Cardiac muscle cell (in vitro differentiated cells and primary cell): ENCODE data around the gene HEXA. TPM values are rescaled to one million over a fixed set of nuclear protein-coding genes. Genes with fewer than 3 reads are reported as not detected.

Experiments used
- DNase-seq, 2 donors: peaks; one replicate each; pipeline versions ENCODE4 v3.0.0 to v3.0.0-alpha.2; 2010 to 2017; ENCODE audit warnings: low read depth in 1 of 2, low spot score in 1 of 2
- H3K27ac ChIP-seq: fragments of 200-600 bp; sonication (generic); 2 replicates; pipeline ENCODE4 v1.5.1; 2016
- H3K27me3 ChIP-seq: fragments of 200-600 bp; sonication (generic); 2 replicates; pipeline ENCODE4 v1.6.0; 2016; ENCODE audit warnings: control low read depth
- H3K36me3 ChIP-seq: fragments of 200-600 bp; sonication (generic); 2 replicates; pipeline ENCODE4 v1.5.1; 2016; ENCODE audit warnings: control low read depth
- H3K4me1 ChIP-seq: fragments of 200-600 bp; sonication (generic); 2 replicates; pipeline ENCODE4 v1.8.1; 2017; ENCODE audit warnings: low read depth, mild to moderate bottlenecking, mixed run types
- H3K4me3 ChIP-seq: fragments of 200-600 bp; sonication (generic); 2 replicates; pipeline ENCODE4 v1.5.1; 2016; ENCODE audit warnings: mild to moderate bottlenecking
- H3K9me3 ChIP-seq: fragments of 200-600 bp; sonication (generic); 2 replicates; pipeline ENCODE4 v1.5.1; 2017; ENCODE audit warnings: low read depth, mild to moderate bottlenecking, control low read depth
- polyA plus RNA-seq: library from polyadenylated mRNA; unstranded; fragments of >200 nt; fragmentation: Nextera tagmentation; extraction: Ambion mirVana; gene quantifications from 2 replicates; pipeline ENCODE4 v1.2.1, GENCODE V29; 2016
- total RNA-seq: library from RNA; depleted of rRNA; stranded (reverse); fragments of >200 nt; gene quantifications from 2 replicates; pipeline ENCODE4 v1.2.3, GENCODE V29; 2016
- TF ChIP-seq, protein P1 (sequence below): IDR thresholded peaks from 2 replicates; pipeline ENCODE4 v1.5.1; 2012; ENCODE audit warnings: low read depth, mild to moderate bottlenecking, low read length

The HEXA gene
- total and polyA plus RNA-seq, 2 experiments from 2014 or later = 63.5 to 108 TPM

DNA sequence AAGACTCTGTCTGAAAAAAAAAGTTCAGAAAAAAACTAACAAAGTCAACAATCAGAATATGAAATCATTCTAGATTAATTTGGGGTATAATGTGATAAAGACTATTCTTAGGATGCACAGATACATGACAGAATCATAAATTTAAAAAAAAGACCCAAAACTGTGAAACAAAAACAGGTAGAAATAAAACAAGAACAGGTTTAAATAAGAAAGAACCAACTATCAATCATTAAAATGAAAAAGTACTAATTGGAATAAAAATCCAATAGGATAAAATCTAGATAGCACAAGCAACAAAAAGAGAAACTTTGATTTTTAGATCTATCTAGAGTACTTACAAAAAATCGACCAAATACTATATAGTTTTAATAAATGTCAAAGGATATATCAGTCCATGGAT, 35.7 kb upstream of the HEXA start:
- TF ChIP-seq, protein P1, sequence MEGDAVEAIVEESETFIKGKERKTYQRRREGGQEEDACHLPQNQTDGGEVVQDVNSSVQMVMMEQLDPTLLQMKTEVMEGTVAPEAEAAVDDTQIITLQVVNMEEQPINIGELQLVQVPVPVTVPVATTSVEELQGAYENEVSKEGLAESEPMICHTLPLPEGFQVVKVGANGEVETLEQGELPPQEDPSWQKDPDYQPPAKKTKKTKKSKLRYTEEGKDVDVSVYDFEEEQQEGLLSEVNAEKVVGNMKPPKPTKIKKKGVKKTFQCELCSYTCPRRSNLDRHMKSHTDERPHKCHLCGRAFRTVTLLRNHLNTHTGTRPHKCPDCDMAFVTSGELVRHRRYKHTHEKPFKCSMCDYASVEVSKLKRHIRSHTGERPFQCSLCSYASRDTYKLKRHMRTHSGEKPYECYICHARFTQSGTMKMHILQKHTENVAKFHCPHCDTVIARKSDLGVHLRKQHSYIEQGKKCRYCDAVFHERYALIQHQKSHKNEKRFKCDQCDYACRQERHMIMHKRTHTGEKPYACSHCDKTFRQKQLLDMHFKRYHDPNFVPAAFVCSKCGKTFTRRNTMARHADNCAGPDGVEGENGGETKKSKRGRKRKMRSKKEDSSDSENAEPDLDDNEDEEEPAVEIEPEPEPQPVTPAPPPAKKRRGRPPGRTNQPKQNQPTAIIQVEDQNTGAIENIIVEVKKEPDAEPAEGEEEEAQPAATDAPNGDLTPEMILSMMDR = no peak
- no peak for DNase-seq
- Histone ChIP-seq H3K27ac (no peak overlapping the region), H3K9me3 (no peaks in the 10 kb centered on the region), H3K27me3 (no peaks in the 10 kb centered on the region), H3K4me1 (no peaks in the 10 kb centered on the region), H3K36me3 (no peaks in the 10 kb centered on the region), H3K4me3 (no peak overlapping the region)

DNA sequence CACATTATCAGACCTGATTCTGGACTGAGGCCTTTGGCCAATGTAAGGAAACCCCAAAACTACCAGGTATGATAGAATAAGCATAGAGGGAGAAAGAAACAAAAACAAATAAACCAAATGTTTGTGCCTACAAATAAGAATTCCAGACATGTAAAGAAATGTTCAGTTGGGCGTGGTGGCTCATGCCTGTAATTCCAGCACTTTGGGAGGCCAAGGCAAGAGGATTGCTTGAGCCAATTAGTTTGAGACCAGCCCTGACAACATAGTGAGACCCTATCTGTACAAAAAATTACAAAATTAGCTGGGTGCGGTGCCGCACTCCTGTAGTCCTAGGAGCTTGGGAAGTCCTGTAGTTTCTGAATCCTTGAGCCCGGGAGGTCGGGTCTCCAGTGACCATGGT, 35.3 kb upstream of the HEXA start:
- Histone ChIP-seq H3K4me3 (no peak overlapping the region), H3K36me3 (no peaks in the 10 kb centered on the region), H3K27me3 (no peaks in the 10 kb centered on the region), H3K4me1 (no peaks in the 10 kb centered on the region), H3K27ac (no peak overlapping the region), H3K9me3 (no peaks in the 10 kb centered on the region)
- TF ChIP-seq, protein P1 = no peak
- DNase-seq = no peak

DNA sequence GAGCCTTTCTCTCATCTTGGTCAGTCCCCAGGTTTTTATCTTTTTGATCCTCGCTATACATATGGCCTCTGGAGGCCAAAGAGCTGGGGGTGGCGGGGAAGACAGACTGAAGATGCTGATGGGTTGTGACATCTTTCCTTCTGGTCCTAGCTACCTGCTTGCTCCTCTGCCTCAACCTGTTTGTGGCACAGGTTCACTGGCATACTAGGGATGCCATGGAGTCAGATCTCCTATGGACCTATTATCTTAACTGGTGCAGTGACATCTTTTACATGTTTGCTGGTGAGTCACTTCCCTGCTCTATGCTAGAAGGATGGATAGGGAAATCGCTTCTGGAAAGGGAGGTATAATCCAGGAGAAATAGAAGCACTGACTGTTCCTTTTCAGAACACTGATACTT, 31.1 kb upstream of the HEXA start:
- Histone ChIP-seq H3K27me3 (no peaks in the 10 kb centered on the region), H3K36me3 (no peaks in the 10 kb centered on the region), H3K4me3 (no peak overlapping the region), H3K9me3 (no peaks in the 10 kb centered on the region), H3K4me1 (no peaks in the 10 kb centered on the region), H3K27ac (no peak overlapping the region)
- DNase-seq = no peak
- TF ChIP-seq, protein P1 = no peak

DNA sequence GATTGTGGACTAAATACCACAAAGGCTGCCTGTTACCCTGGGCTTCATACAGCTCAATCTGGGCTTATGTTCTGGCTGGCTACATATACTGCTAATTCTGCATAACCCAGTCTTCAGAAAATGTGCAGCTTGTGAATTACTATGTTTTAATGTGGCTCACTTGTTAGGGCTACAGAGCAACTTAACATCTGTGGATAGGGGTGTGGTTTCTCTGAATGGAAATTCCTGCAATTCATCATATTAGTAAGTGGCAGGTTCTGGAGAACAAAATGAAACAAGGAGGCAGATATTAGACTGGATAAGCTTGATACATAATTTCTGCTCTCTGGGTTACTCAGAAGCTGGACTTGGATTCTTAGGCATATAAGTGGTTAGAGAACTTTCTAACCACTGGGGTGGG, 29.0 kb upstream of the HEXA start:
- TF ChIP-seq, protein P1 = no peak
- Histone ChIP-seq H3K27me3 (no peaks in the 10 kb centered on the region), H3K4me3 (no peak overlapping the region), H3K9me3 (no peaks in the 10 kb centered on the region), H3K36me3 (no peaks in the 10 kb centered on the region), H3K27ac (no peak overlapping the region), H3K4me1 (no peaks in the 10 kb centered on the region)
- no peak for DNase-seq

DNA sequence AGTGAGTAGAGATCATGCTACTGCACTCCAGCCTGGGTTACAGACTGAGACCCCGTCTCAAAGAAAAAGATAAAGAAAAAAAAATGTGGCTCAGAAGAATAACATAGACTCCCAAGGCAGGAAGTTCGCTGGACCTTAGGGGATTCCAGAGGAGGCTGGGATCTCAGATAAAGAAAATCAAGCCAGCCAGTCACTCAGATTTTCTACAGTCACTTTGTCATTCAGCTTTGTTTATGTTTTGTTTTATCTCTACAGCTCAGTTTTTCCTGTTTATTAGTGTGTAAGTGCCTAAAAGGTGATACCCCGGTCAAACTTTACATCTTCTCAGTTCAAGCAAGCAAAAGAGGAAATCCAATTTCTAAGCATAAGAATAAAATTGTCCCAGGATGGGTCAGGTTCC, 28.5 kb upstream of the HEXA start:
- Histone ChIP-seq H3K36me3 (no peaks in the 10 kb centered on the region), H3K4me3 (no peak overlapping the region), H3K27ac (no peak overlapping the region), H3K27me3 (no peaks in the 10 kb centered on the region), H3K9me3 (no peaks in the 10 kb centered on the region), H3K4me1 (no peaks in the 10 kb centered on the region)
- DNase-seq = no peak
- TF ChIP-seq, protein P1 = no peak

DNA sequence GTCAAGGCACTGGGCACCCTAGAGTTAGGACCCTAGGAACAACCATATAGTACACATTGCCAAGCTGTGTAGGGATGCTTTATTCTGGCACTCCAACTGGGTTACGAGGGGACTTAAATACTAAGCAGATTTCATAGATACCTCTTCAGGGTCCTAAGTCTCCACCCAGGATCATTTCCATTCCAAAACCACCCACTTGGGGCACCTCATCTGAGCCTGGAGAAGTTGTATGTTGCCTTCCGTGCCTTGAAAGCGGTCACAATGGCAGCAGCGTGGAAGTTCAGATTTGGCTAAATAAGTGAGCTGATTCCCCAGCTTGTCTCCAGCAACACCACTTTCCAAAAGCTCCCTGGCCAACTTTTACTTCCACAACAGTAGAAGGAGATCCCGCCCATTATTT, 26.9 kb upstream of the HEXA start:
- TF ChIP-seq, protein P1 = no peak
- Histone ChIP-seq H3K27me3 (no peaks in the 10 kb centered on the region), H3K36me3 (no peaks in the 10 kb centered on the region), H3K4me3 (no peak overlapping the region), H3K9me3 (no peaks in the 10 kb centered on the region), H3K4me1 (no peaks in the 10 kb centered on the region), H3K27ac (no peak overlapping the region)
- no peak for DNase-seq
